Measurements from ENCODE around the gene PEX5L. TPM values are rescaled to one million over a fixed set of nuclear protein-coding genes. Genes with fewer than 3 reads are reported as not detected.

PEX5L gene
- total RNA-seq, 1 donor from 2014 or later = 0.78 TPM

DNA sequence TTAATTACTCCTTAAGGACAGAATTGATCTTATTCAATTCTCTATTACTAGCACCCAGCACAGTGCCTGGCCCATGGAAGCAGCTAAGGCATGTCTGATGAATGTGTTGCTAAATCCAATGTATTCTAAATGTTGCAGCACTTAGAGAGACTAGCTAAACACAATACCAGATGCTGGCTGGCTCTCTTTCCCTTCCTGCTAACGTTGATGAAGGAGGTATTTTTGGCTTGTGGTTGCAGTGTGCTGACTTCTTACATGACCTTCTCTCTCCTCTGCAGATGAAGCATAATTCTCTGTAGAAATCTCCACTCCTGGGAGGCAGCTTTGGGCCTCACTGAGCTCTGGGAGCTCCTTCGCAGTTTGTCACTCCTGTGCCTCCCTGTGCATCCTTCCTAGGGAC, 183.6 kb downstream of the PEX5L start:
- H3K4me1 ChIP-seq = no peaks in the 10 kb centered on the region
- no peak overlapping the region for H3K27ac ChIP-seq
- no peaks in the 10 kb centered on the region for H3K27me3 ChIP-seq
- ATAC-seq = no peak
- H3K4me3 ChIP-seq = no peak overlapping the region
- H3K36me3 ChIP-seq = no peaks in the 10 kb centered on the region
- DNase-seq = no peak
- no peaks in the 10 kb centered on the region for H3K9me3 ChIP-seq
- TF ChIP-seq CTCF (IDR thresholded peaks at IDR 0.05) = no peak
- intact Hi-C loops (cut with DNase I) = no loop called here

GRCh38 chr3:179852142-179852905, 184.4 kb downstream of the PEX5L start:
- intact Hi-C loops (cut with DNase I) = no loop called here
- DNase-seq (no peak), ATAC-seq (peak; percentile 91)
- Histone ChIP-seq H3K27me3 (no peaks in the 10 kb centered on the region), H3K4me3 (no peak overlapping the region), H3K4me1 (no peaks in the 10 kb centered on the region), H3K36me3 (no peaks in the 10 kb centered on the region), H3K27ac (no peak overlapping the region), H3K9me3 (no peaks in the 10 kb centered on the region)
- TF ChIP-seq CTCF (IDR thresholded peaks at IDR 0.05) = no peak

DNA sequence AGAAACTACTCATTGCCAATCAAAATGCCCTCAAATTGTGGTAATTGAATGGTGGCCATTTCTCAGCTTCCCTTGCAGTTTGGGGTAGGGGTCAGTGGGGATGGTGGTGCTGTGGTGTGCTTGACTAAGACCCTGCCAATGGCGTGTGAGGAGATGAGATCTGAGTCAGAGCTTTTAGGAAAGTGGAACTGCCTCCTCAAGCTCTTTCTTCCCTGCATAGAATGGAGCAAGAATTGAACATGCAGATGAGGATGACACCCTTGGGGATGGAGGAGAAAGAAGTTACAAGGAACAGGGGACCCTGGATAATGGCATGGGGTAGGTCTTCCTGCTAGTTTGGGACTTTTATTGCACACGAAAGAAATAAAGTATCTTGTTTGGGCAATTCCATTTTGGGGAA, 188.0 kb downstream of the PEX5L start:
- Histone ChIP-seq H3K4me1 (no peaks in the 10 kb centered on the region), H3K27me3 (no peaks in the 10 kb centered on the region), H3K27ac (no peak overlapping the region), H3K36me3 (no peaks in the 10 kb centered on the region), H3K9me3 (no peaks in the 10 kb centered on the region), H3K4me3 (no peak overlapping the region)
- no peak for TF ChIP-seq CTCF (IDR thresholded peaks at IDR 0.05)
- no peak for ATAC-seq
- intact Hi-C loops (cut with DNase I) = no loop called here
- DNase-seq = no peak

DNA sequence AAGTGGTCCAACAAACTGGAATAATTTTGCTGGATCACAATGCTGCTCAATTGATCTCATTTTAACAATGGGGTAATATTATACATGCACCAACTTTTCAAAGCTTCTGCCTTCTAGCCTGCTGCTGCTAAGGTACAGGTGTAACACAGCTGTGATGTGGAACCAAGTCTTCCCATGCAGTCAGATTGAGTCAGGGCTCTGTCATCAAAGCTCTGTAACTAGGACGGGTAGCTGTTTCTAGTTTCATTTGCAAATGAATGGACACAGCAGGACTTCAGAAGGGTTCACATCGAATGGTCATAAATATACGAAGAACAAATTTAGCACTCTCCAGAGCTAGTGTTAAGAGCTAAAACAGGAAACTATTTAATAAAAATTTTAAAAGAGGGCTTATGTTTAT, 194.7 kb downstream of the PEX5L start:
- Histone ChIP-seq H3K27me3 (no peaks in the 10 kb centered on the region), H3K36me3 (no peaks in the 10 kb centered on the region), H3K9me3 (no peaks in the 10 kb centered on the region), H3K27ac (no peak overlapping the region), H3K4me3 (no peak overlapping the region), H3K4me1 (no peaks in the 10 kb centered on the region)
- no peak for TF ChIP-seq CTCF (IDR thresholded peaks at IDR 0.05)
- ATAC-seq (no peak), DNase-seq (no peak)
- intact Hi-C loops (cut with DNase I) = no loop called here

GRCh38 chr3:179840985-179841384, 195.8 kb downstream of the PEX5L start:
- no peaks in the 10 kb centered on the region for H3K9me3 ChIP-seq
- DNase-seq (no peak), ATAC-seq (no peak)
- H3K4me3 ChIP-seq = no peak overlapping the region
- H3K4me1 ChIP-seq = no peaks in the 10 kb centered on the region
- H3K27me3 ChIP-seq = no peaks in the 10 kb centered on the region
- intact Hi-C loops (cut with DNase I) = no loop called here
- no peak overlapping the region for H3K27ac ChIP-seq
- no peaks in the 10 kb centered on the region for H3K36me3 ChIP-seq
- TF ChIP-seq CTCF (IDR thresholded peaks at IDR 0.05) = no peak

GRCh38 chr3:179837374-179837773, 199.4 kb downstream of the PEX5L start:
- Histone ChIP-seq H3K27ac (no peak overlapping the region), H3K4me1 (no peaks in the 10 kb centered on the region), H3K36me3 (no peaks in the 10 kb centered on the region), H3K27me3 (no peaks in the 10 kb centered on the region), H3K9me3 (no peaks in the 10 kb centered on the region), H3K4me3 (no peak overlapping the region)
- TF ChIP-seq CTCF (IDR thresholded peaks at IDR 0.05) = no peak
- ATAC-seq = no peak
- intact Hi-C loops (cut with DNase I) = no loop called here
- no peak for DNase-seq

Data from upper lobe of right lung (tissue), 1 donor.